H1 (cell line): Measurements from ENCODE around the gene TMPRSS11F. TPM values are rescaled to one million over a fixed set of nuclear protein-coding genes. Genes with fewer than 3 reads are reported as not detected.

Experiments used
- BRCA1 ChIP-seq: IDR thresholded peaks from 2 replicates; pipeline ENCODE4 v1.6.1; 2012; ENCODE audit warnings: low read depth, low read length, improper control_type of control experiment
- CREB1 ChIP-seq: IDR thresholded peaks from 2 replicates; pipeline ENCODE4 v1.6.1; 2012; ENCODE audit warnings: inconsistent platforms
- KDM4A ChIP-seq: IDR thresholded peaks from one replicate; pipeline ENCODE4 v1.7.1; 2012; ENCODE audit warnings: low read depth, mild to moderate bottlenecking, moderate library complexity, low read length, inconsistent platforms; ENCODE audit not compliant: severe bottlenecking
- NRF1 ChIP-seq: IDR thresholded peaks from 2 replicates; pipeline ENCODE4 v1.6.1; 2011; ENCODE audit warnings: mild to moderate bottlenecking, low read depth, low read length, improper control_type of control experiment
- RBBP5 ChIP-seq: IDR thresholded peaks from 2 replicates; pipeline ENCODE4 v1.7.1; 2012; ENCODE audit warnings: low read depth, mild to moderate bottlenecking, inconsistent platforms, low read length, moderate library complexity, borderline replicate concordance
- TAF7 ChIP-seq: optimal IDR thresholded peaks from 2 replicates; pipeline ENCODE3; 2011; ENCODE audit warnings: low read depth, mild to moderate bottlenecking, inconsistent platforms, low read length, moderate library complexity, borderline replicate concordance
- polyA plus RNA-seq, 7 experiments: library from polyadenylated mRNA; depleted of rRNA in 3 of 7; stranded (reverse) in 5 of 7; unstranded in 2 of 7; fragments of >200 nt in 5 of 7; fragments of 200-250 nt in 2 of 7; gene quantifications; 1 replicate in 5 of 7; 2 replicates in 1 of 7; 4 replicates in 1 of 7; pipeline versions ENCODE4 v1.2.1 to v1.2.3, GENCODE V29; 2011 to 2013; ENCODE audit warnings: missing spikeins in 2 of 7, mixed read lengths in 2 of 7
- total RNA-seq: library from RNA; stranded (reverse); fragmentation: NEBNext Ultra II Directional; extraction: Animal tissue kit (Norgen Biotek cat#: 25700); gene quantifications from 2 replicates; pipeline ENCODE4 v1.2.1, GENCODE V29; 2021
- TF ChIP-seq, protein P1 (sequence below): fragments of 300-600 bp; sonication (generic); IDR thresholded peaks from 2 replicates; pipeline ENCODE4 v1.7.1; 2012; ENCODE audit warnings: low read length, moderate library complexity, mild to moderate bottlenecking, inconsistent platforms; ENCODE audit not compliant: insufficient replicate concordance

Gene TMPRSS11F
- total and polyA plus RNA-seq, 2 of the 8 experiments (the other 6 are each of a cell fraction or from before 2014, with no cell fraction given), result not detected

DNA sequence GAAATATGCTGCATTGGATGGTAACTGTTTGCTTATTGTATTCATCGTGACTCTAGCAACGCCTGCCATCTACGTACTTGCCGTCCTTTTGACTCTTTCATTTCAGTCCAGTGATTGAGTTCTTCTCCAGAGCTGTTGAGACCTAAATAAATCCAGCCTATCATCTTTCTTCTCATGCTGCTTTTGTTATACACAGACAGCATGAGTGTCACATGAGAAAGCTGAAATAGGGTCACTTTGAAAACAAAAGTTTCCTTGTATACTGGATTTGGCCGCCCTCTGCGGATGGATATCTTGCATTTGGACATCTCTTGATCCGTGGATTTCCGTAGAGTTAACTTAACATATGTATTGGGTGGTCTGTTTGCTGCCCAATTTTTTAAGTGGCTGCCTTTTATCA, 67.2 kb downstream of the TMPRSS11F start (continued):
- TF ChIP-seq, protein P1, sequence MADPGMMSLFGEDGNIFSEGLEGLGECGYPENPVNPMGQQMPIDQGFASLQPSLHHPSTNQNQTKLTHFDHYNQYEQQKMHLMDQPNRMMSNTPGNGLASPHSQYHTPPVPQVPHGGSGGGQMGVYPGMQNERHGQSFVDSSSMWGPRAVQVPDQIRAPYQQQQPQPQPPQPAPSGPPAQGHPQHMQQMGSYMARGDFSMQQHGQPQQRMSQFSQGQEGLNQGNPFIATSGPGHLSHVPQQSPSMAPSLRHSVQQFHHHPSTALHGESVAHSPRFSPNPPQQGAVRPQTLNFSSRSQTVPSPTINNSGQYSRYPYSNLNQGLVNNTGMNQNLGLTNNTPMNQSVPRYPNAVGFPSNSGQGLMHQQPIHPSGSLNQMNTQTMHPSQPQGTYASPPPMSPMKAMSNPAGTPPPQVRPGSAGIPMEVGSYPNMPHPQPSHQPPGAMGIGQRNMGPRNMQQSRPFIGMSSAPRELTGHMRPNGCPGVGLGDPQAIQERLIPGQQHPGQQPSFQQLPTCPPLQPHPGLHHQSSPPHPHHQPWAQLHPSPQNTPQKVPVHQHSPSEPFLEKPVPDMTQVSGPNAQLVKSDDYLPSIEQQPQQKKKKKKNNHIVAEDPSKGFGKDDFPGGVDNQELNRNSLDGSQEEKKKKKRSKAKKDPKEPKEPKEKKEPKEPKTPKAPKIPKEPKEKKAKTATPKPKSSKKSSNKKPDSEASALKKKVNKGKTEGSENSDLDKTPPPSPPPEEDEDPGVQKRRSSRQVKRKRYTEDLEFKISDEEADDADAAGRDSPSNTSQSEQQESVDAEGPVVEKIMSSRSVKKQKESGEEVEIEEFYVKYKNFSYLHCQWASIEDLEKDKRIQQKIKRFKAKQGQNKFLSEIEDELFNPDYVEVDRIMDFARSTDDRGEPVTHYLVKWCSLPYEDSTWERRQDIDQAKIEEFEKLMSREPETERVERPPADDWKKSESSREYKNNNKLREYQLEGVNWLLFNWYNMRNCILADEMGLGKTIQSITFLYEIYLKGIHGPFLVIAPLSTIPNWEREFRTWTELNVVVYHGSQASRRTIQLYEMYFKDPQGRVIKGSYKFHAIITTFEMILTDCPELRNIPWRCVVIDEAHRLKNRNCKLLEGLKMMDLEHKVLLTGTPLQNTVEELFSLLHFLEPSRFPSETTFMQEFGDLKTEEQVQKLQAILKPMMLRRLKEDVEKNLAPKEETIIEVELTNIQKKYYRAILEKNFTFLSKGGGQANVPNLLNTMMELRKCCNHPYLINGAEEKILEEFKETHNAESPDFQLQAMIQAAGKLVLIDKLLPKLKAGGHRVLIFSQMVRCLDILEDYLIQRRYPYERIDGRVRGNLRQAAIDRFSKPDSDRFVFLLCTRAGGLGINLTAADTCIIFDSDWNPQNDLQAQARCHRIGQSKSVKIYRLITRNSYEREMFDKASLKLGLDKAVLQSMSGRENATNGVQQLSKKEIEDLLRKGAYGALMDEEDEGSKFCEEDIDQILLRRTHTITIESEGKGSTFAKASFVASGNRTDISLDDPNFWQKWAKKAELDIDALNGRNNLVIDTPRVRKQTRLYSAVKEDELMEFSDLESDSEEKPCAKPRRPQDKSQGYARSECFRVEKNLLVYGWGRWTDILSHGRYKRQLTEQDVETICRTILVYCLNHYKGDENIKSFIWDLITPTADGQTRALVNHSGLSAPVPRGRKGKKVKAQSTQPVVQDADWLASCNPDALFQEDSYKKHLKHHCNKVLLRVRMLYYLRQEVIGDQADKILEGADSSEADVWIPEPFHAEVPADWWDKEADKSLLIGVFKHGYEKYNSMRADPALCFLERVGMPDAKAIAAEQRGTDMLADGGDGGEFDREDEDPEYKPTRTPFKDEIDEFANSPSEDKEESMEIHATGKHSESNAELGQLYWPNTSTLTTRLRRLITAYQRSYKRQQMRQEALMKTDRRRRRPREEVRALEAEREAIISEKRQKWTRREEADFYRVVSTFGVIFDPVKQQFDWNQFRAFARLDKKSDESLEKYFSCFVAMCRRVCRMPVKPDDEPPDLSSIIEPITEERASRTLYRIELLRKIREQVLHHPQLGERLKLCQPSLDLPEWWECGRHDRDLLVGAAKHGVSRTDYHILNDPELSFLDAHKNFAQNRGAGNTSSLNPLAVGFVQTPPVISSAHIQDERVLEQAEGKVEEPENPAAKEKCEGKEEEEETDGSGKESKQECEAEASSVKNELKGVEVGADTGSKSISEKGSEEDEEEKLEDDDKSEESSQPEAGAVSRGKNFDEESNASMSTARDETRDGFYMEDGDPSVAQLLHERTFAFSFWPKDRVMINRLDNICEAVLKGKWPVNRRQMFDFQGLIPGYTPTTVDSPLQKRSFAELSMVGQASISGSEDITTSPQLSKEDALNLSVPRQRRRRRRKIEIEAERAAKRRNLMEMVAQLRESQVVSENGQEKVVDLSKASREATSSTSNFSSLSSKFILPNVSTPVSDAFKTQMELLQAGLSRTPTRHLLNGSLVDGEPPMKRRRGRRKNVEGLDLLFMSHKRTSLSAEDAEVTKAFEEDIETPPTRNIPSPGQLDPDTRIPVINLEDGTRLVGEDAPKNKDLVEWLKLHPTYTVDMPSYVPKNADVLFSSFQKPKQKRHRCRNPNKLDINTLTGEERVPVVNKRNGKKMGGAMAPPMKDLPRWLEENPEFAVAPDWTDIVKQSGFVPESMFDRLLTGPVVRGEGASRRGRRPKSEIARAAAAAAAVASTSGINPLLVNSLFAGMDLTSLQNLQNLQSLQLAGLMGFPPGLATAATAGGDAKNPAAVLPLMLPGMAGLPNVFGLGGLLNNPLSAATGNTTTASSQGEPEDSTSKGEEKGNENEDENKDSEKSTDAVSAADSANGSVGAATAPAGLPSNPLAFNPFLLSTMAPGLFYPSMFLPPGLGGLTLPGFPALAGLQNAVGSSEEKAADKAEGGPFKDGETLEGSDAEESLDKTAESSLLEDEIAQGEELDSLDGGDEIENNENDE, result no peak
- no peak for TF ChIP-seq CREB1
- TF ChIP-seq NRF1, result no peak
- TF ChIP-seq KDM4A, result no peak
- no peak for TF ChIP-seq BRCA1
- TF ChIP-seq TAF7, result no peak
- no peak for TF ChIP-seq RBBP5
